Ishikawa (cell line): ENCODE data around the gene PDE3B.

ENCODE experiments used
- CREB1 ChIP-seq: IDR thresholded peaks from 2 replicates; pipeline ENCODE4 v1.6.1; 2012; ENCODE audit warnings: low read depth
- EP300 ChIP-seq: IDR thresholded peaks from 2 replicates; pipeline ENCODE4 v1.6.1; 2012; ENCODE audit warnings: borderline replicate concordance
- NFIC ChIP-seq: IDR thresholded peaks from 2 replicates; pipeline ENCODE4 v1.6.1; 2012
- RAD21 ChIP-seq: IDR thresholded peaks from 2 replicates; pipeline ENCODE4 v1.6.1; 2012; ENCODE audit warnings: low read depth
- TAF1 ChIP-seq: IDR thresholded peaks from 2 replicates; pipeline ENCODE4 v1.6.1; 2012; ENCODE audit warnings: low read depth, mild to moderate bottlenecking
- TCF12 ChIP-seq: IDR thresholded peaks from 2 replicates; pipeline ENCODE4 v1.6.1; 2012; ENCODE audit warnings: low read depth
- YY1 ChIP-seq: IDR thresholded peaks from 2 replicates; pipeline ENCODE4 v1.6.1; 2012; ENCODE audit warnings: low read depth
- ZBTB7A ChIP-seq: IDR thresholded peaks from 2 replicates; pipeline ENCODE4 v1.6.1; 2012; ENCODE audit warnings: low read depth
- TF ChIP-seq, protein P1 (sequence below): IDR thresholded peaks from 2 replicates; pipeline ENCODE4 v1.6.1; 2012; ENCODE audit warnings: low read depth, mild to moderate bottlenecking

GRCh38 chr11:14803846-14804245, 160.2 kb downstream of the PDE3B start:
- no peak for TF ChIP-seq EP300
- TF ChIP-seq TAF1: no peak
- TF ChIP-seq, protein P1, sequence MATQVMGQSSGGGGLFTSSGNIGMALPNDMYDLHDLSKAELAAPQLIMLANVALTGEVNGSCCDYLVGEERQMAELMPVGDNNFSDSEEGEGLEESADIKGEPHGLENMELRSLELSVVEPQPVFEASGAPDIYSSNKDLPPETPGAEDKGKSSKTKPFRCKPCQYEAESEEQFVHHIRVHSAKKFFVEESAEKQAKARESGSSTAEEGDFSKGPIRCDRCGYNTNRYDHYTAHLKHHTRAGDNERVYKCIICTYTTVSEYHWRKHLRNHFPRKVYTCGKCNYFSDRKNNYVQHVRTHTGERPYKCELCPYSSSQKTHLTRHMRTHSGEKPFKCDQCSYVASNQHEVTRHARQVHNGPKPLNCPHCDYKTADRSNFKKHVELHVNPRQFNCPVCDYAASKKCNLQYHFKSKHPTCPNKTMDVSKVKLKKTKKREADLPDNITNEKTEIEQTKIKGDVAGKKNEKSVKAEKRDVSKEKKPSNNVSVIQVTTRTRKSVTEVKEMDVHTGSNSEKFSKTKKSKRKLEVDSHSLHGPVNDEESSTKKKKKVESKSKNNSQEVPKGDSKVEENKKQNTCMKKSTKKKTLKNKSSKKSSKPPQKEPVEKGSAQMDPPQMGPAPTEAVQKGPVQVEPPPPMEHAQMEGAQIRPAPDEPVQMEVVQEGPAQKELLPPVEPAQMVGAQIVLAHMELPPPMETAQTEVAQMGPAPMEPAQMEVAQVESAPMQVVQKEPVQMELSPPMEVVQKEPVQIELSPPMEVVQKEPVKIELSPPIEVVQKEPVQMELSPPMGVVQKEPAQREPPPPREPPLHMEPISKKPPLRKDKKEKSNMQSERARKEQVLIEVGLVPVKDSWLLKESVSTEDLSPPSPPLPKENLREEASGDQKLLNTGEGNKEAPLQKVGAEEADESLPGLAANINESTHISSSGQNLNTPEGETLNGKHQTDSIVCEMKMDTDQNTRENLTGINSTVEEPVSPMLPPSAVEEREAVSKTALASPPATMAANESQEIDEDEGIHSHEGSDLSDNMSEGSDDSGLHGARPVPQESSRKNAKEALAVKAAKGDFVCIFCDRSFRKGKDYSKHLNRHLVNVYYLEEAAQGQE: no peak
- TF ChIP-seq CREB1: no peak
- TF ChIP-seq TCF12: no peak
- TF ChIP-seq RAD21: no peak
- TF ChIP-seq NFIC: no peak
- no peak for TF ChIP-seq ZBTB7A
- TF ChIP-seq YY1: no peak
